GM21723 (cell line): Measurements from ENCODE around the gene APCDD1L.
A peak's percentile ranks its signal among the peaks of the same experiment; 100 is the strongest.

Source experiments
- ATAC-seq: cut with Tn5 transposase; IDR thresholded peaks from one replicate; pipeline ENCODE4 v1.9.1; 2021; ENCODE audit warnings: mild to moderate bottlenecking, moderate library complexity; ENCODE audit not compliant: unreplicated experiment

APCDD1L gene

GRCh38 chr20:58469616-58470015 lies 45.6 kb downstream of the APCDD1L start:
- no peak for ATAC-seq

DNA sequence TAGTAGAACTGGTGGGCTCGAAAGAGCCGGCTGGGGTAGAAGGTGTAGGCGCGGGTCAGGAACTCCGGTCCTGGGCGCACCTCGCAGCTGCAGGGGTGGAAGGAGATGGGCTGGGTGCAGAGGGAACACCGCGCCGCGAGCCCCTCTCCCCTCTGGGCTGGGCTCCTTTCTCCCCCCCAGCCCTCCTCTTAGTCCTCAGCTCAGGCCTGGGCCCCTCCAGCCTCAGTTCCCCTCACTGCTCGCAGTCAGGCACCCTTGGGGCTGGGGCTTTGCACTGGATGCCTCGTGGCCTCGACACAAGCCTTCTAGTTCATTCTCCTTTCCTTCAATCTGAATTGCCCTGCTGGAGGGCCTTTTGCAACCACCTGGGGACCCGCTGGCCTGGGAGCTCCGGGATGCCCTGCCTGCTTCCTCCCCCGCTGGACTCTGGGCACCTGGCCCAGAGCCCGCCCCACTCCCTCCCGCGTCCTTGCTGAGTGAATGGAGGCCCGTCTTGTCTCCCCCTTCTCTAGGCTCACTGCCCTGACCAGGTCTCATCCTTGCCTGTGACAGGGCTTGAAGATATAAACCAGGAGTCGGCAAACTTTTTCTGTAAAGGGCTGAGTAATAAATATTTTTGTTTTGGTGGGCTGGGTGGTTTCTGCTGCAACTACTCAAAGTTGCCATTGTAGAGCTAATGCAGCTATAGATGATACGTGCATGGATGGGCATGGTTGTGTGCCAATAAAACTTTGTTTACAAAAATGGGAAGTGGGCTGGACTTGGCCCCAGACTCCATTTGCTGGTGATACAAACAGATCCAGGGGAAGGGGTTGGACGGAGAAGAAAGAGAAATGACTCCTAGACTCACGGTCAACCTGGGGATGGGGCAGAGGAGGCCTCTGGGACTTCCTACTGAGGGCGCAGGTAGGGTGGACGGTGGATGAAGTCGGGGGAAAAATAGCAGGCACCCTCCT lies 47.3 kb downstream of the APCDD1L start:
- ATAC-seq, result no peak

- no peak for ATAC-seq
Measured at GRCh38 chr20:58466729-58467571, 48.2 kb downstream of the APCDD1L start.

DNA sequence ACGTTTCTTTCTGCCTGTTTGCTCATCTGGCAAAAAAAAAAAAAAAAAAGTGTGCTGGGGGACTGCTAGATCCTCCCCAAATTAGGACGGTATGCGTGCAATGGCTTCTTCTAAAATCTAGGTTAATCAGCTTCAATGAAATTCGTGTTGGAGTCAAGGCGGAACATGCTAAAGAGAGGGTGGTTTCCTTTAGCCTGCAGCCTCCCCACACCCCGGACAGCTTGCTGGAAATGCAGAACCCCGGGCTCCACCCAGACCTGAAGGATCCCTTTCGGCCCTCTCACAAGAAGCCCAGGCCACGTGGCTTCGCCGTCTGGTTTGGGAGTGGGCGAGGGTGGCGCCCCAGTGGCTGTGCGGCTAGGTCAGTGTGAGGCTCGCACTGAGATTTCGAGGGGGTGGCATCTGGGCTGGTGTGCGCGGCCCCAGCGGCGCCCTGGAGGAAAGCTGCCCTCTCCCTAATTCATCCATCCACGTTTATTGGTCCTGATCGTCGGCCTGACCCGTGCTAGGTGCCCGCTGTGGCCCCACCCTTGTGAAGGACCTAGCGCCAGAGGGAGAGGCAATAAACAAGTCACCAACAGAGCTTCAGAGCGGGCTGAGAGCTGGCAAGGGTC lies 49.0 kb downstream of the APCDD1L start:
- ATAC-seq, result no peak

DNA sequence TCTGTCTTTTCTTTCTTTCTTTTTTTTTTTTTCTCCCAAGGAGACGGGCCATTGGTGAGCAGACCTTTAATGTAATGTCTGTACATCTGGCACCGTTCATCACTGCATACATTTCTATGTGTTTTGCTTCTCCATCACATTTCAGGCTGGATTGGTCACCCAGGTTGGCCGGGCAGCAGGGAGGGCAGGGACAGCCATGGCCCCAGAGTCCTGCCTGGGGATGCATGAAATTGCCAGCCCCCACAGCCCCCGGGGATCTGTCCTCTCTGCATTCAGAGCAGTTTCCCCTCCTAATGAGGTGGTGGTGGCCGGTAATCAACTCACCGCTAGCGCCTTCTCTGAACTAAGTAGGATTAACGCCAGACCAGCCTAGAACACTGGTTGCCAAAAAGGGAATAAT lies 50.4 kb downstream of the APCDD1L start:
- ATAC-seq, result no peak

DNA sequence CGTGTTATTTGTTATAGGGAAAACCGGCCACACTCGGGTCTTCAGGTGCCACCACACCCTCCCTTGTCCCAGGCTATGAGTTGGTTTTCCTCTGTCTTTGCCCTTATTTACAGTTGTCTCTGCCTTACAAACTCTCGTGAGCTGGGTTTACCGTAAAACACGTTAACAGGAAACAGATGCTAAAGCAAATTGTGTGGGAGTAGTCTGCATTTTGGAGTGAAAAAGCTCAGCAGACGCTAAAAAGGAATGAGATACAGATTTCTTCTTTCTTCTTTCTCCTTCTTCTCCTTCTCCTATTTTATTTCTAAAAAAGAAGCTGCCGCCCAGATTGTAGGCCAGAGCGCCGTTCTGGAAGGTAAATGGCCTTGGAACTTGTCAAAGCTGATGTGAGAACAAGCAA lies 51.9 kb downstream of the APCDD1L start:
- no peak for ATAC-seq

GRCh38 chr20:58461899-58462298 lies 53.3 kb downstream of the APCDD1L start:
- no peak for ATAC-seq

GRCh38 chr20:58461104-58461503 lies 54.1 kb downstream of the APCDD1L start:
- no peak for ATAC-seq

- peak; percentile 20 for ATAC-seq
Measured at GRCh38 chr20:58459058-58459750, 56.0 kb downstream of the APCDD1L start.

- ATAC-seq, result peak; percentile 96
Measured at GRCh38 chr20:58458342-58459057, 56.7 kb downstream of the APCDD1L start.

DNA sequence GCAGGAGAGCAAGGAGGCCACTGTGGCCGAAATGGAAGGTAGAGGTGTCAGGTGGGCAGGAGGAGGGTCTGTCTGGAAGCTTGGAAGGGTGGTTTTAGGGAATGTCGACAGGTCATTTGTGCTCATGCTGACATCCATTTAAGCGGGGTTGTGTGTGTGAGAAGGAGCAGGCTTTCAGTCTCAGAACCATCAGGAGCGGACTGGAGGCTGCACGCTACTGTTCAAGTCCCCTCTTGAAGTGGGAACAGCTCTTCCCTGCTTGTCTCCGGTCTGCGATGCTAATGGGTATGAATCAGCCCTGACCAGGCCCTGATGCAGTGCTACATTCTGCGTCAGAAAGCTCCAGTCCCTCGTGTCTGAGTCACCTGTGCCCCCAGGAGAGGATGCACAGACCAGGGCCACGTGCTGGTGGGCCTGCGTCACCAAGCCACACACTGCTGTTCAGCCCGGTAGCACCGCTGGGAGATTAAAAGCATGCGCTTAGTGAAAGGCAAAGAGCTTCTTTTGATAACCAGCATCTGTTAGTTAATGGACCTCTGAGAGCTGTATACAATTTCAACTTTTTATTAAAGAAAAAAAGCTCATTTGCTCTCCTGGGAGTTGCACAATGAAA lies 58.0 kb downstream of the APCDD1L start:
- ATAC-seq, result no peak

GRCh38 chr20:58454460-58454859 lies 60.7 kb downstream of the APCDD1L start:
- no peak for ATAC-seq

- ATAC-seq, result no peak
Measured at GRCh38 chr20:58453391-58453790, 61.8 kb downstream of the APCDD1L start.

DNA sequence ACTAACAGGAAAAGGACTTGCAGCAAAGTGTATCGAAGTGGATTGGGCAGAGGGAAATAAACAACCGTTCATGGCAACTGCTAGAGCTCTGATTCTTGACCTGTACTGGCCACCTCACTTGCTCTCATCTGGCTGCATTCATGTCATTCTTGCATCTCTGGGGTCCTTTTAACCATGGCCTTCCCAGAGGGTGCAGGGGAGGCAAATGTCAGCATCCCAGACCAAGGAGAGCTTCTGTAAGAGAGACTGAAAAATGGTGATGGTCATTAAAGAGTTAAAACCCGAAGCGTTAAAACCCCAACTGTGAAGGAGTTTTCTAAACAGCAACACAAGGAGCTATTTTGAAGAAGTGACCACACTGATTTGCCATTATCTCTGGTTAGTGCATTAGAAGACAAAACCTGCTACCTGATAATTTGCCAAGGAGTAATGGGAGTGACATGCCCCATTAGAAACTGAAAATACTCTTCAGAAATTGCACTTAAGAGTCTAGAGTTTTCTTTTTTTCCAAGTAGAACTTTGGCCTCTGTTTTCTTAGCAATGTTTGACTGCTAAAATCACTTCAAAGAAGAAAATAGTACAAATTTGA lies 62.4 kb downstream of the APCDD1L start:
- ATAC-seq, result no peak

- peak; percentile 70 for ATAC-seq
Measured at GRCh38 chr20:58450254-58450653, 64.9 kb downstream of the APCDD1L start.

DNA sequence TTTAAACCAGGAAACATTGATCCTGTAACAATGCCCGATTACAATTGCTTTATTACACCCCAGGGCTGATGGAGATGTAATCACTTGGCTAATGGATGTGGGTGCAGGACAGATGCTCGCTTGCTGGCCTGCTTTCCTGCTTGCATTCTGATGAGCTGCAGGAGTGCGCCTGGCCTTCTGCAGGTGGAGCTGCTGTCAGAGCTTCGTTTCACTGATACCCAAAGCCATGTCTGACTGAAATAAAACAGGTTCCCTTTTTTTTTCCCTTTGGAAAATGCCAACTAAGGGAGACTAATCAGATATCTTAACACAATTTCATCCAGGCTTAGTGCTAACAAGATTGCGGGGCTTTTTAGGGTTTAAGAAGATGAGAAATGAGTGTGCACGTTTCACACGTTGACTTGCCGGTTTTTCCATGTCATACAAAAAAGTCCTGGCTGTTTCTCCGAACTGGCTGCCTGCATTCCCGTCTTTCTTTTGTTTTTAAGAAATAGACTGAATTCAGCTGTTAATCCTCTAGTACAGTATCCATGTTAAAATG lies 65.4 kb downstream of the APCDD1L start:
- no peak for ATAC-seq

DNA sequence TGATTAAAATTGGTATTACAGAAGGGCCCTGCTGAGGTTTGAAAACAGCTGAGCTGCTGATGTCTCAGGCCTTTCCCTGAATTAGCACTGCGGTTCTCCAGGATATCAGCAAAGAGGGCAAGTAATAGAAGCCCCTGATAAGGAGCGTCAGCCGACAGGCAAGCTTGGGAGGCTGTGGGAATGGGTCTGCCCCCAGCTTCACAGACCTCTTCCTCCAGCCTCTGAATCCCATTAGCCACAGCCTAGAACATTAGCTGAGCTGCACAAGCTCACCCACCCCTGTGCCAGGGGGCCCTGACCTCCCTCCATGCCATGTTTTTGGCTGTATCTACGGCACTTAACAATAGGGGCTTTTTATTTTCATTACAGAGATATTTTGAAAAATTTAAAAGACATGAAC lies 66.2 kb downstream of the APCDD1L start:
- ATAC-seq, result no peak

- ATAC-seq, result peak; percentile 55
Measured at GRCh38 chr20:58447511-58448391, 67.4 kb downstream of the APCDD1L start.
